Ishikawa (cell line): ENCODE results near the gene HAGH.

Experiments
- CEBPB ChIP-seq: IDR thresholded peaks from 2 replicates; pipeline ENCODE4 v1.6.1; 2012
- CREB1 ChIP-seq: IDR thresholded peaks from 2 replicates; pipeline ENCODE4 v1.6.1; 2012; ENCODE audit warnings: low read depth
- EGR1 ChIP-seq: IDR thresholded peaks from 2 replicates; pipeline ENCODE4 v1.6.1; 2012
- EP300 ChIP-seq: IDR thresholded peaks from 2 replicates; pipeline ENCODE4 v1.6.1; 2012; ENCODE audit warnings: borderline replicate concordance
- FOXM1 ChIP-seq: IDR thresholded peaks from 2 replicates; pipeline ENCODE4 v1.6.1; 2012; ENCODE audit warnings: low read depth, borderline replicate concordance
- NFIC ChIP-seq: IDR thresholded peaks from 2 replicates; pipeline ENCODE4 v1.6.1; 2012
- RAD21 ChIP-seq: IDR thresholded peaks from 2 replicates; pipeline ENCODE4 v1.6.1; 2012; ENCODE audit warnings: low read depth
- TAF1 ChIP-seq: IDR thresholded peaks from 2 replicates; pipeline ENCODE4 v1.6.1; 2012; ENCODE audit warnings: low read depth, mild to moderate bottlenecking
- TCF12 ChIP-seq: IDR thresholded peaks from 2 replicates; pipeline ENCODE4 v1.6.1; 2012; ENCODE audit warnings: low read depth
- TEAD4 ChIP-seq: IDR thresholded peaks from 2 replicates; pipeline ENCODE4 v1.6.1; 2012
- YY1 ChIP-seq: IDR thresholded peaks from 2 replicates; pipeline ENCODE4 v1.6.1; 2012; ENCODE audit warnings: low read depth
- ZBTB7A ChIP-seq: IDR thresholded peaks from 2 replicates; pipeline ENCODE4 v1.6.1; 2012; ENCODE audit warnings: low read depth
- TF ChIP-seq, protein P1 (sequence below): IDR thresholded peaks from 2 replicates; pipeline ENCODE4 v1.6.1; 2012
- TF ChIP-seq, protein P2 (sequence below): IDR thresholded peaks from 2 replicates; pipeline ENCODE4 v1.6.1; 2012; ENCODE audit warnings: low read depth, mild to moderate bottlenecking
- TF ChIP-seq, protein P3 (sequence below): IDR thresholded peaks from 2 replicates; pipeline ENCODE4 v1.6.1; 2012

Gene HAGH

DNA sequence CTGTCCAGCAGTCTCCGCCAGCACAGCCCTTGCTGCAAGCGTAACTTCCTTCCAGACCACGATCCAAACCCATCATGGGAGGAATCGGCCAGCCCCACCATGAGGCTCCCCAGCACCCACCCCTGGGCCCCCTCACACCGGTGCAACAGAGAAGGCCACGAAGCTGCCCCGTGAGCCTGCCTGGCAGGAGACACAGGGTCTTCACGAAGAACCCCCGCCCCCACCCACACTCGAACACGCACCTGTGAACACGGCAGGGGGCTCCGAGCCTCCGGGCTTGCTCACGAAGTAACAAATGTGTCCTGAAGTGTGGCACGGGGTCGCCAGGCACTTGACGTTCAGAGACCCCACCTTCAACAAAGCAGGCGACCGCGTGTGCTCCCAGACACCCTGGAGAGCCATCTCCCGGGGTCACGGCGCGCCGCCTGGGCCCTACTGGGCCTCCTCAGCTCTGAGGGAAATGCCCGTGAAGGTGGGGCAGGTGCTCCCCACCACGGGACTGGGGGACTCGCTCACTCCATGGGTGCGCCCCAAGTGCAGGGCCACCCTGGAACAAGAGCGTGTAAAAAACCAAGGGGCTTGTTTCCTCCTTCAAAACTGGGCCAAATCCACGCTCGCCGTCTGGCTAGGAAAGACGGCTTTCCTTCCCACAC lies 7.6 kb downstream of the HAGH start:
- no peak for TF ChIP-seq TCF12
- TF ChIP-seq ZBTB7A, result no peak
- no peak for TF ChIP-seq EP300
- TF ChIP-seq TAF1, result no peak
- TF ChIP-seq CREB1, result no peak
- no peak for TF ChIP-seq YY1
- TF ChIP-seq NFIC, result no peak
- TF ChIP-seq, protein P1, sequence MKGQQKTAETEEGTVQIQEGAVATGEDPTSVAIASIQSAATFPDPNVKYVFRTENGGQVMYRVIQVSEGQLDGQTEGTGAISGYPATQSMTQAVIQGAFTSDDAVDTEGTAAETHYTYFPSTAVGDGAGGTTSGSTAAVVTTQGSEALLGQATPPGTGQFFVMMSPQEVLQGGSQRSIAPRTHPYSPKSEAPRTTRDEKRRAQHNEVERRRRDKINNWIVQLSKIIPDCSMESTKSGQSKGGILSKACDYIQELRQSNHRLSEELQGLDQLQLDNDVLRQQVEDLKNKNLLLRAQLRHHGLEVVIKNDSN, result no peak
- TF ChIP-seq, protein P2, sequence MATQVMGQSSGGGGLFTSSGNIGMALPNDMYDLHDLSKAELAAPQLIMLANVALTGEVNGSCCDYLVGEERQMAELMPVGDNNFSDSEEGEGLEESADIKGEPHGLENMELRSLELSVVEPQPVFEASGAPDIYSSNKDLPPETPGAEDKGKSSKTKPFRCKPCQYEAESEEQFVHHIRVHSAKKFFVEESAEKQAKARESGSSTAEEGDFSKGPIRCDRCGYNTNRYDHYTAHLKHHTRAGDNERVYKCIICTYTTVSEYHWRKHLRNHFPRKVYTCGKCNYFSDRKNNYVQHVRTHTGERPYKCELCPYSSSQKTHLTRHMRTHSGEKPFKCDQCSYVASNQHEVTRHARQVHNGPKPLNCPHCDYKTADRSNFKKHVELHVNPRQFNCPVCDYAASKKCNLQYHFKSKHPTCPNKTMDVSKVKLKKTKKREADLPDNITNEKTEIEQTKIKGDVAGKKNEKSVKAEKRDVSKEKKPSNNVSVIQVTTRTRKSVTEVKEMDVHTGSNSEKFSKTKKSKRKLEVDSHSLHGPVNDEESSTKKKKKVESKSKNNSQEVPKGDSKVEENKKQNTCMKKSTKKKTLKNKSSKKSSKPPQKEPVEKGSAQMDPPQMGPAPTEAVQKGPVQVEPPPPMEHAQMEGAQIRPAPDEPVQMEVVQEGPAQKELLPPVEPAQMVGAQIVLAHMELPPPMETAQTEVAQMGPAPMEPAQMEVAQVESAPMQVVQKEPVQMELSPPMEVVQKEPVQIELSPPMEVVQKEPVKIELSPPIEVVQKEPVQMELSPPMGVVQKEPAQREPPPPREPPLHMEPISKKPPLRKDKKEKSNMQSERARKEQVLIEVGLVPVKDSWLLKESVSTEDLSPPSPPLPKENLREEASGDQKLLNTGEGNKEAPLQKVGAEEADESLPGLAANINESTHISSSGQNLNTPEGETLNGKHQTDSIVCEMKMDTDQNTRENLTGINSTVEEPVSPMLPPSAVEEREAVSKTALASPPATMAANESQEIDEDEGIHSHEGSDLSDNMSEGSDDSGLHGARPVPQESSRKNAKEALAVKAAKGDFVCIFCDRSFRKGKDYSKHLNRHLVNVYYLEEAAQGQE, result no peak
- TF ChIP-seq EGR1, result no peak
- TF ChIP-seq CEBPB, result no peak
- no peak for TF ChIP-seq RAD21
- TF ChIP-seq, protein P3, sequence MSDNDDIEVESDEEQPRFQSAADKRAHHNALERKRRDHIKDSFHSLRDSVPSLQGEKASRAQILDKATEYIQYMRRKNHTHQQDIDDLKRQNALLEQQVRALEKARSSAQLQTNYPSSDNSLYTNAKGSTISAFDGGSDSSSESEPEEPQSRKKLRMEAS, result no peak
- no peak for TF ChIP-seq FOXM1
- no peak for TF ChIP-seq TEAD4

DNA sequence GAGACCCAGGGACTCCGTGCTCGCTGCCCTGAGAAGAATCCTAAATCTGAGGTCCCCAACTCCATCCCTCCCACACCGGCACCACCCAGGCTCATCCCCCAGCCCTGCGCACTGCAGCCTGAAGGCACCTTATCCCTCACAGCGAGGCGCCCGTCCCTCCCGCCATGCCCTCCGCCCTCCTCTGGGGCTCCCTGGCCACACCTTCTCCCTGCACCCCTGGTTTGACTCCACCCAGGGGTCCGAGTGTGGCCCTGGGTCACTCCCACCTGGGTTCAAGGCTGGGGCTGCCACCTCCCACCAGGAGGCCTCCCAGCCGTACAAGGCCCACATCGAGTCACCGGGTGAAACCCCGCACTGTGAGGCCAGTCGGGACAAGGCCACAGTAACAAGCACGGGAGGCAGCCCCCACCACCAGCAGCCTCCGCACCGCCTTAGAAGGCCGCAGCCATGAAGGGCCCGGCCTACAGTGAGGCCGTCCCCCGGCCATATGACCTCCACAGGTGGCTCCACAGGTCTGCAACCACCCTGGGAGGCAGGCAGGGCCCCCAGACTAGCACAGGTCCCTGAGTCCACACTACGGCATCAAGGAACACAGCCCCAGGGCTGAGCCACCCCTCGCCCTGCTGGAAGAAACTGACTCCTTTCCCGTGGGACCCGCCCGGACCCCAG lies 8.3 kb downstream of the HAGH start:
- TF ChIP-seq, protein P3, result no peak
- TF ChIP-seq, protein P2, result no peak
- no peak for TF ChIP-seq FOXM1
- TF ChIP-seq CREB1, result no peak
- no peak for TF ChIP-seq ZBTB7A
- TF ChIP-seq, protein P1, result no peak
- TF ChIP-seq YY1, result no peak
- no peak for TF ChIP-seq EP300
- no peak for TF ChIP-seq CEBPB
- TF ChIP-seq RAD21, result no peak
- no peak for TF ChIP-seq EGR1
- TF ChIP-seq TCF12, result no peak
- no peak for TF ChIP-seq NFIC
- no peak for TF ChIP-seq TAF1
- no peak for TF ChIP-seq TEAD4

DNA sequence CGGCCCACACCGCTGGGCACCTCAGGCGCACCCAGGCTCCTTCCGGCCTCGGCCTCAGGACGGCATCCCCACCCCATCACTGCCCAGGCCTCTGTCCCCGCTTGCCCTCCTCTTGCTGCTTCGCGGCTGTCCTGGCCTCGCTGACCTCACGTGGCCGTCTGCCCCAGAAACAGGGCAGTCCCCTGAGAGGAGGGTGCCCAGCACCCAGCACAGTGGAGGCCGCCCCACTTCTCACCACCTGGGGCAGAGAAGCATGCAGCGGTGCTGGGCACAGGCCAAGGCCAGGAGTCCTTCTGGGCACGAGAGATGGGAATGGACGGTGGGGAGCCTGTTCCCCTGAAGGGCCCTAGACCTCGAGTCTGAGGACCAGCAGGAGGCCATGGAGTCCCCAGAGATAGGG lies 8.9 kb downstream of the HAGH start:
- no peak for TF ChIP-seq EGR1
- no peak for TF ChIP-seq TEAD4
- no peak for TF ChIP-seq EP300
- no peak for TF ChIP-seq FOXM1
- TF ChIP-seq CEBPB, result no peak
- TF ChIP-seq RAD21, result no peak
- TF ChIP-seq, protein P3, result no peak
- TF ChIP-seq YY1, result no peak
- no peak for TF ChIP-seq NFIC
- TF ChIP-seq, protein P2, result no peak

DNA sequence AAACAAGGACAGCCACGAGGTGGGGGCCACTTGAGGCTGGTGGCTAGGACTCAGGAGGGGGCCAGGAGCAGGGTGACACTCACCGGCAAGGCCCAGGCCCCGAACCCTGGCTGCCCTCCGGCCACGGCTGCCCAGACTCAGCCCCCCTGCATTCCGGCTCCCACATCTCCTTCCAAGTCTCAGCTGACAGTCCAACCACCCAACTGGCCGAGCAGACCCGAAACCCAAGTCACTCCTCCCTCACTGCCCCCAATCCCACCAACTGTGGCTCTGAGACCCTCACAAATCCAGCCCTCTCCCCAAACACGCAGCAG lies 9.4 kb downstream of the HAGH start:
- TF ChIP-seq ZBTB7A (no peak), TCF12 (no peak), CREB1 (no peak), EGR1 (no peak), RAD21 (no peak), YY1 (no peak), TAF1 (no peak)
- TF ChIP-seq, protein P1, result no peak
- TF ChIP-seq, protein P3, result no peak
